SH-SY5Y (cell line): ENCODE data around the gene STAP1.

Experiments
- GATA2 ChIP-seq: IDR thresholded peaks from 2 replicates; pipeline ENCODE4 v1.6.1; 2011; ENCODE audit warnings: mild to moderate bottlenecking, low read depth, low read length
- GATA3 ChIP-seq: IDR thresholded peaks from 2 replicates; pipeline ENCODE4 v1.6.1; 2011; ENCODE audit warnings: low read depth, mild to moderate bottlenecking, low read length, moderate library complexity

STAP1 gene

DNA sequence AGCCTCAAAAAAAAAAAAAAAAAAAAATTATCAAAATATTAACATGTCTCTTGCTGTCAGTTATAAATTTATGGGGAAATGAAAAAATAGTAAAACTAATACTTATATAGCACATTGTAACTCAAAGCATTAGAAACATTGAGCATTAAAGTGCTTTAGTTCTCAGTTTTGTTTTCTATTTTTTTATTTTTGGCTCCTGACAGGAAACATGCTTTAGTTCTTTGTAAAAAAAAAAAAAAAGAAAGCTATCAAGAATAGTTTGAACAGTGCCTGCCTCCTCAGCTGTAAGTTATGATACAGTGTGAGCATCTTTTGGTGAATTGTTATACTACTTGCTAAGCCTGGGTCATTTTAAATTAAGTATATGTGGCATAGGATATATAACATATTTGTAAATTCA, 8.1 kb upstream of the STAP1 start:
- TF ChIP-seq GATA2 (no peak), GATA3 (no peak)

GRCh38 chr4:67550857-67551256, 7.7 kb upstream of the STAP1 start:
- TF ChIP-seq GATA2 (no peak), GATA3 (no peak)

GRCh38 chr4:67554096-67554495, 4.4 kb upstream of the STAP1 start:
- no peak for TF ChIP-seq GATA2
- no peak for TF ChIP-seq GATA3

DNA sequence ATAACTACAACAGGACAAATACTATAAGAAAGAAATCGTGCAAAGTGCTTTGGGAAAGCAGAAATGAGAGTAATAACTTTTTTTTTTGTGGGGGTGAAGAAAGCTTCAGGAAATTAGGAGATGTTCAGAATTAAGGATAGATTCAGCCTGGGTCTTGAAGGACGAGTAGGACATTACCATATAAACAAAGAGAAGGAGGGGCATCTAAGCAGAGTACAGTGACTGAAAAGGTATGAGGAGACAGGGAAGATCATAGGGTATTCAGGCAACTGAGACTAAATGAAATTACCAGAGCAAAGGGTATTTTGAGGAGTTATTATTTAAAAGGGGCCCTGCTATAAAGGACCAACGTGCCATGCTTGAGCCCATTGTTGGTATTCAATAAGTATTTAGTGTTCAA, 3.1 kb upstream of the STAP1 start:
- no peak for TF ChIP-seq GATA2
- no peak for TF ChIP-seq GATA3

GRCh38 chr4:67556436-67556835, 2.1 kb upstream of the STAP1 start:
- TF ChIP-seq GATA3 (no peak), GATA2 (no peak)

DNA sequence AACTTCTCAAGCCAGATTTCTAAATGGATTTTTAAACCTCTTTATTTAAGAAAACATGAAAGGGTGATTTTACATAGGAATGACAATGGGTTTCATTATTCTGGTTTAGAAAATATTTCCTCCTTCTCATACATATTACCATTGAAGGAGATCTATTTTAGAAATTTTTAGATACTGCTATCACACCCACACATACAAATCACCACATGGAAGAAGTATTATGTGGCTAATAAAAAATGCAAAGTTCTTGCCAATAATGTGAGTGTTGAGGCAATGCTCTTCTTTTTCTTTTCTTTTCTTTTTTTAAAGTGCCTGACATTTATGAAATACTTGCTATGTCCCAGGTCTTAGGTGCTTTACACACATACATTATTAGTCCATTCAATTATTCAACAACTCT, 6.8 kb downstream of the STAP1 start:
- no peak for TF ChIP-seq GATA2
- no peak for TF ChIP-seq GATA3

GRCh38 chr4:67566335-67566734, 7.8 kb downstream of the STAP1 start:
- TF ChIP-seq GATA2 (no peak), GATA3 (no peak)

DNA sequence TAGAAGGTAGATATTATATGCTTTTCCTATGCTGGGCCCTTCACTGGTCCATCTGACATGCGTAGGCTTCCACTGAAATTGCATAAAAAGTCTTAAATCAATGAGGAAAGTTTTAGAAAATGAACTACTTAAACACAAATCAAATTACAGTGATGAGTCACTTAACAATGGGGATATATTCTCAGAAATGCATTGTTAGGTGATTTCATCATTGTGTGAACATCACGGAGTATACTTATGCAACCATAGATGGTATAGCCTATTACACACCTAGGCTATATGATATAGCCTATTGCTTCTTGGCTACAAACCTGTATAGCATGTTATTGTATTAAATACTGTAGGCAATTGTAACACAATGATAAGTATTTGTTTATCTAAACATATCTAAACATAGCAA, 10.3 kb downstream of the STAP1 start:
- TF ChIP-seq GATA3 = no peak
- no peak for TF ChIP-seq GATA2

DNA sequence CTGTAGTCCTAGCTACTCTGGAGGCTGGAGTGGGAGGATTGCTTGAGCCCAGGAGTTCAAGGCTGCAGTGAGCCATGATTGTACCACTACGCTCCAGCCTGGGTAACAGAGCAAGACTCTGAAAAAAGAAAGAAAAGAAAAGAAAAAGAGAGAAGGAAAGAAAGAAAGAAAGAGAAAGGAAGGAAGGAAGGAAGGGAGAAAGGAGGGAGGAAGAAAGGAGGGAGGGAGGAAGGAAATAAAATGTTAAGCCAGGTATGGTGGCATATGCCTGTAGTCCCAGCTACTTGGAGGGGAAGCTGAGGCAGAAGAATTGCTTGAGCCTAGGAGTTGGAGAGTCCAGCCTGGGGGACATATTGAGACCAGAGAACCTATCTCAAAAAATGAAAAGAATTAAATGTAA, 12.0 kb downstream of the STAP1 start:
- TF ChIP-seq GATA2 (no peak), GATA3 (no peak)

DNA sequence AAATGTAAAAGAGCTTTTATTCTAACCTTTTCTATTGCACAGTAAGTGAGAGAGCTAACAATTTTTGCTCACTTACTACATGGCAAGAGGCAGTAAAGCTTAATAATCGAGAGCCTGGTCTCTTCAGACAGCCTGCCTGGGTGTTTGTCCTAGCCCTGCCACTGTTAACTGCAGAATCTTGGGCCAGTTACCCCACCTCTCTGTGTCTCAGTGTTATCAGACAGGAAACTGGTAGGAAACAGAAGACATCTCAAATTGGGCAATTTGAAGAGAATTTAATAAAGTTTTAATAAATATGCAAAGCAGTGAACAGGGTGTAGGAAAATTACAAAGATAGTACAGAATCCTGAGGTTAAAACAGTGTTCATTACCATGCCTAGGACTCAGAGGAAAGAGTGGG, 13.4 kb downstream of the STAP1 start:
- TF ChIP-seq GATA3 = no peak
- no peak for TF ChIP-seq GATA2

DNA sequence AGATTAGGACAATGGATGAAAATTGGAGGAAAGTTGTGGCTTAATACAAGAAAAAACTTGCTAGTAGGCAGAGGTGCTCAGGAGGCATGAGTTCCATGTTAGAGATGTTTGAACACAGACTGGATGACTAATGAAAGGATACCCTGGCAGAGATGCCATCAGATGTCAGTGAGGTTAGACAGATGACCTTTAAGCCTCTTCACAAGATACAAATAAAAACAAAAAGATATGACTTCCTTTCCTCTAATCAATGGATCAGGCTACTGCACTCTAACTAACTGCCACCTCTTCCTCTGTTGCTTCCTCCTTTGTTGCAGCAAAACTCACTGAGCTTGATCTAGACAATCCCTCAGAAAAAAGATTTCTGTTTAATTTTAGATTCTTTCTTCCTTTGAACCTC, 14.7 kb downstream of the STAP1 start:
- TF ChIP-seq GATA2 = no peak
- no peak for TF ChIP-seq GATA3

- no peak for TF ChIP-seq GATA2
- no peak for TF ChIP-seq GATA3
Observed at GRCh38 chr4:67575232-67576058, 16.9 kb downstream of the STAP1 start.

GRCh38 chr4:67576059-67576466, 17.5 kb downstream of the STAP1 start:
- no peak for TF ChIP-seq GATA2
- TF ChIP-seq GATA3 = no peak

DNA sequence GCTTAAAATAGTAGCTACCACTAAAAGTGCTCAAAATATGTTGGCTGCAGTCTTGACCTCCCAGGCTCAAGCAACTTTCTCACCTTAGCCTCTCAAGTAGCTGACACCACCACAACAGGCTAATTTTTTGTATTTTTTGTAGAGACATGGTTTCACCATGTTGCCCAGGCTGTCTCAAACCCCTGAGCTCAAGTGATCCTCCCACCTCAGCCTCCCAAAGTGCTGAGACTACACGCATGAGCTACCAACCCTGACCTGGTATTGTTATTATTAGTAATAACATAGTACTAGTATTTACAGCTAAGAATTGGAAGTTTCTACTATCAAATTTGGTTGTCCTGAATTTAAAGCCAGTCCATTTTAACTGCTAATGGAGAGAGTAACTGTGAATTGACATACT, 18.0 kb downstream of the STAP1 start:
- no peak for TF ChIP-seq GATA3
- TF ChIP-seq GATA2 = no peak

DNA sequence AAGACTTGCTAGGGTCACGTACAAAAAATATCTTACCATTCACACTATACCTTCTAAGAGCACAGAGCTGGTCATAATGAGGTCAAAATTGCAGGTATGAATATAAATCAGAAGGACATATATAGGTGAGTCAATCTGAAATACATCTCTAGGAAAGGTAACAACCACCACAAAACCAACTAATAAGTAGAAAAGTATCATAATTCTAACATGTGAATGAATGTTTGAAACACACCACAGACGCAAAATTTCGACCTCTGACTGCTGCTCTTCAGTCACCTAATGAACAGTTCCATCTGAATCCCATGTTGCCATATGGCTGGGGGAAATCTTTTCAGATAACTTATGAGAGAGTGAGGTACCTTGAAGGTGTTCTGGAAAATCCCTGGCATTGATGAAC, 22.1 kb downstream of the STAP1 start:
- TF ChIP-seq GATA3 (no peak), GATA2 (no peak)

GRCh38 chr4:67581208-67581857, 22.8 kb downstream of the STAP1 start:
- TF ChIP-seq GATA2 = no peak
- TF ChIP-seq GATA3 = no peak
